Measurements from ENCODE around the gene TOP3B.

The TOP3B gene

GRCh38 chr22:21978564-21979386, 3.8 kb downstream of the TOP3B start:
- DNase-seq = no peak

GRCh38 chr22:21977814-21978213, 4.8 kb downstream of the TOP3B start:
- no peak for DNase-seq

GRCh38 chr22:21975854-21976345, 6.7 kb downstream of the TOP3B start:
- DNase-seq = no peak

- no peak for DNase-seq
Measured at GRCh38 chr22:21975273-21975672, 7.3 kb downstream of the TOP3B start.

- no peak for DNase-seq
Measured at GRCh38 chr22:21974058-21974649, 8.4 kb downstream of the TOP3B start.

- DNase-seq = no peak
Measured at GRCh38 chr22:21972806-21973205, 9.8 kb downstream of the TOP3B start.

GRCh38 chr22:21972293-21972779, 10.3 kb downstream of the TOP3B start:
- no peak for DNase-seq

GRCh38 chr22:21971858-21972275, 10.7 kb downstream of the TOP3B start:
- DNase-seq = no peak

- DNase-seq = no peak
Measured at GRCh38 chr22:21970800-21971617, 11.6 kb downstream of the TOP3B start.

GRCh38 chr22:21970037-21970799, 12.4 kb downstream of the TOP3B start:
- DNase-seq = no peak

GRCh38 chr22:21968452-21969129, 14.0 kb downstream of the TOP3B start:
- DNase-seq = no peak

- DNase-seq = no peak
Measured at GRCh38 chr22:21967693-21968271, 14.8 kb downstream of the TOP3B start.

GRCh38 chr22:21966643-21967516, 15.7 kb downstream of the TOP3B start:
- DNase-seq = no peak

GRCh38 chr22:21965762-21966288, 16.8 kb downstream of the TOP3B start:
- DNase-seq = no peak

GRCh38 chr22:21964918-21965484, 17.6 kb downstream of the TOP3B start:
- DNase-seq = no peak

GRCh38 chr22:21964234-21964633, 18.4 kb downstream of the TOP3B start:
- no peak for DNase-seq

- DNase-seq = no peak
Measured at GRCh38 chr22:21963790-21964211, 18.8 kb downstream of the TOP3B start.

GRCh38 chr22:21963286-21963685, 19.3 kb downstream of the TOP3B start:
- no peak for DNase-seq

- no peak for DNase-seq
Measured at GRCh38 chr22:21962655-21962949, 20.0 kb downstream of the TOP3B start.
